GM23338 (cell line): Measurements from ENCODE around the gene UQCR11. TPM values are rescaled to one million over a fixed set of nuclear protein-coding genes. Genes with fewer than 3 reads are reported as not detected.

Experiments
- ATAC-seq: fragments of 200-7000 bp; cut with Tn5 transposase; 3 replicates; pipeline ENCODE4 v1.9.1; 2020
- DNase-seq: peaks from one replicate; pipeline ENCODE4 v3.0.0-alpha.2; 2015; ENCODE audit warnings: low spot score
- H2AFZ ChIP-seq: fragments of 200-600 bp; sonication (generic); 2 replicates; pipeline ENCODE4 v1.8.0; 2016; ENCODE audit warnings: antibody characterized with exemption, mild to moderate bottlenecking, moderate library complexity
- H3F3A ChIP-seq: fragments of 200-600 bp; sonication (generic); replicated peaks from 2 replicates; pipeline ENCODE4 v1.8.0; 2017; ENCODE audit warnings: antibody characterized with exemption, mixed run types, low read depth
- H3K27ac ChIP-seq: fragments of 200-600 bp; sonication (generic); 2 replicates; pipeline ENCODE4 v1.6.1; 2016; ENCODE audit warnings: low read depth
- H3K27me3 ChIP-seq: fragments of 200-600 bp; sonication (generic); 2 replicates; pipeline ENCODE4 v1.8.0; 2016; ENCODE audit warnings: mild to moderate bottlenecking, mixed run types, moderate library complexity; ENCODE audit not compliant: insufficient read depth
- H3K36me3 ChIP-seq: fragments of 200-600 bp; sonication (generic); 2 replicates; pipeline ENCODE4 v1.8.0; 2016; ENCODE audit warnings: mild to moderate bottlenecking; ENCODE audit not compliant: insufficient read depth
- H3K4me1 ChIP-seq: fragments of 200-600 bp; sonication (generic); 2 replicates; pipeline ENCODE4 v1.8.0; 2016; ENCODE audit warnings: mild to moderate bottlenecking, moderate library complexity; ENCODE audit not compliant: insufficient read depth
- H3K4me2 ChIP-seq: fragments of 200-600 bp; sonication (generic); 2 replicates; pipeline ENCODE4 v1.7.1; 2017; ENCODE audit warnings: mixed run types
- H3K4me3 ChIP-seq: fragments of 200-600 bp; sonication (generic); 2 replicates; pipeline ENCODE4 v1.6.1; 2016; ENCODE audit warnings: mixed run types
- H3K79me2 ChIP-seq: fragments of 200-600 bp; sonication (generic); replicated peaks from 2 replicates; pipeline ENCODE4 v1.8.0; 2017; ENCODE audit warnings: mild to moderate bottlenecking; ENCODE audit not compliant: insufficient read depth
- H3K9me2 ChIP-seq: fragments of 200-600 bp; sonication (generic); 2 replicates; pipeline ENCODE4 v1.8.0; 2017; ENCODE audit not compliant: insufficient read depth
- H4K20me1 ChIP-seq: fragments of 200-600 bp; sonication (generic); replicated peaks from 2 replicates; pipeline ENCODE4 v1.8.0; 2017; ENCODE audit warnings: mild to moderate bottlenecking; ENCODE audit not compliant: insufficient read depth
- H3K27ac Mint-ChIP-seq: 2 replicates; pipeline ENCODE4 v1.8.0; 2020; ENCODE audit warnings: inconsistent platforms, mild to moderate bottlenecking, moderate library complexity, mixed read lengths
- H3K27me3 Mint-ChIP-seq: 3 replicates; pipeline ENCODE4 v1.8.0; 2022; ENCODE audit warnings: low read depth, mild to moderate bottlenecking, moderate library complexity, mixed read lengths, inconsistent platforms; ENCODE audit not compliant: insufficient read depth, poor library complexity
- H3K36me3 Mint-ChIP-seq: 3 replicates; pipeline ENCODE4 v1.8.0; 2021; ENCODE audit warnings: low read depth, mild to moderate bottlenecking, inconsistent platforms, moderate library complexity, mixed read lengths
- H3K4me1 Mint-ChIP-seq: 3 replicates; pipeline ENCODE4 v1.8.0; 2020; ENCODE audit warnings: mild to moderate bottlenecking, inconsistent platforms, mixed read lengths
- H3K4me3 Mint-ChIP-seq: 3 replicates; pipeline ENCODE4 v1.8.0; 2021; ENCODE audit warnings: moderate library complexity, mild to moderate bottlenecking, inconsistent platforms, mixed read lengths
- H3K9me3 Mint-ChIP-seq: 3 replicates; pipeline ENCODE4 v1.8.0; 2020; ENCODE audit warnings: moderate library complexity, mild to moderate bottlenecking, inconsistent platforms, mixed read lengths
- CREB1 ChIP-seq: fragments of 250-450 bp; sonication (Bioruptor Pico); IDR thresholded peaks from 2 replicates; pipeline ENCODE4 v1.5.0; 2020; ENCODE audit warnings: low read depth, mild to moderate bottlenecking, moderate library complexity
- CTCF ChIP-seq, 2 experiments: fragments of 200-600 bp in 1 of 2; sonication (generic) in 1 of 2; conservative IDR thresholded peaks; 2 replicates each; pipeline versions ENCODE4 v1.5.1 to v1.6.1; 2016 to 2017; ENCODE audit warnings: antibody characterized with exemption in 2 of 2, low read depth in 2 of 2, mild to moderate bottlenecking in 2 of 2, moderate library complexity in 1 of 2
- ETS1 ChIP-seq: IDR thresholded peaks from 2 replicates; pipeline ENCODE4 v1.6.1; 2016; ENCODE audit warnings: antibody characterized with exemption
- EZH2 ChIP-seq: fragments of 200-600 bp; sonication (generic); IDR thresholded peaks from one replicate; pipeline ENCODE4 v1.8.0; 2017; ENCODE audit warnings: antibody characterized with exemption, mild to moderate bottlenecking, low read depth; ENCODE audit not compliant: unreplicated experiment
- EZH2phosphoT487 ChIP-seq: fragments of 200-600 bp; sonication (generic); IDR thresholded peaks from one replicate; pipeline ENCODE4 v1.8.1; 2018; ENCODE audit warnings: antibody characterized with exemption; ENCODE audit not compliant: unreplicated experiment
- JUNB ChIP-seq: IDR thresholded peaks from one replicate; pipeline ENCODE4 v1.6.1; 2016; ENCODE audit warnings: antibody characterized with exemption; ENCODE audit not compliant: unreplicated experiment
- NANOG ChIP-seq: IDR thresholded peaks from 2 replicates; pipeline ENCODE4 v1.6.1; 2016; ENCODE audit warnings: antibody characterized with exemption, borderline replicate concordance
- POLR2AphosphoS5 ChIP-seq: IDR thresholded peaks from 2 replicates; pipeline ENCODE4 v1.6.1; 2016; ENCODE audit warnings: antibody characterized with exemption, low read depth
- REST ChIP-seq: IDR thresholded peaks from one replicate; pipeline ENCODE4 v1.6.1; 2018; ENCODE audit warnings: antibody characterized with exemption; ENCODE audit not compliant: unreplicated experiment
- STAT1 ChIP-seq: IDR thresholded peaks from one replicate; pipeline ENCODE4 v1.6.1; 2016; ENCODE audit warnings: antibody characterized with exemption; ENCODE audit not compliant: unreplicated experiment
- ZNF114 ChIP-seq: fragments of 250-450 bp; sonication (Bioruptor Pico); IDR thresholded peaks from 2 replicates; pipeline ENCODE4 v1.5.0; 2020; ENCODE audit warnings: mild to moderate bottlenecking, moderate library complexity
- ZNF331 ChIP-seq: fragments of 250-450 bp; sonication (Bioruptor Pico); IDR thresholded peaks from 2 replicates; pipeline ENCODE4 v1.5.0; 2020; ENCODE audit warnings: low read depth, mild to moderate bottlenecking, moderate library complexity
- ZNF462 ChIP-seq: fragments of 250-450 bp; sonication (Bioruptor Pico); IDR thresholded peaks from 2 replicates; pipeline ENCODE4 v1.5.0; 2020; ENCODE audit warnings: mild to moderate bottlenecking, moderate library complexity
- polyA plus RNA-seq: library from polyadenylated mRNA; unstranded; fragments of >200 nt; fragmentation: Nextera tagmentation; extraction: Ambion mirVana; gene quantifications from 2 replicates; pipeline ENCODE4 v1.2.1, GENCODE V29; 2016
- total RNA-seq: library from RNA; depleted of rRNA; stranded (reverse); fragments of >200 nt; shearing (Covaris generic); gene quantifications from 2 replicates; pipeline ENCODE4 v1.2.3, GENCODE V29; 2014

Gene UQCR11
- total and polyA plus RNA-seq, 2 experiments from 2014 or later = 46.4 to 413 TPM

DNA sequence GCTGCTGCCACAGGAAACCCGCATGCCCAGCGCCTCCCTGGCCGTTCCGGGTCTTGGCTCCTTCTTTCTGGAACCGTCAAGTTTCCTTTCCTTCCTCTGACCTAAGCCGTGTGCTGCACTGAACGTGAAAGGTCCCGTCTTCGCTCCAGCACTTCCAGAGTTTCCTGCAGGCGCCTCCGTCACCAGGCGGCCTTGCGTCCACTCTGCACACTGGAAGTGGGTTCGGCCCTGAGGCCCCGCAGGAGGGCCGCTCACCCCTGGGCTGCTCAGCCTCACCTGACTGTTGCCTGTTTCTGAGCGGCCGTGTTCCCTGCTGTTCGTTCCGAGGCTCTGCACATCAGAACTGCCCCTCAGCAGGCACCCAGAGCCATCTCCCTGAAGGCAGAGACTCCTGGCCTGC, 24.9 kb downstream of the UQCR11 start:
- no peak overlapping the region for H3K27ac ChIP-seq
- H3K36me3 ChIP-seq = no peaks in the 10 kb centered on the region; the same call in 1 of the 2 replicates
- H2AFZ ChIP-seq = no peak overlapping the region
- H3K9me2 ChIP-seq = no peaks in the 10 kb centered on the region
- H3K79me2 ChIP-seq = no peaks in the 10 kb centered on the region
- no peaks in the 10 kb centered on the region for H3K27me3 ChIP-seq
- peaks cover 9% of the 10 kb centered on the region for H4K20me1 ChIP-seq
- Mint-ChIP-seq H3K27ac (no peak overlapping the region), H3K27me3 (peaks cover 4% of the 10 kb centered on the region), H3K4me1 (no peaks in the 10 kb centered on the region), H3K36me3 (peaks cover 58% of the 10 kb centered on the region), H3K9me3 (no peaks in the 10 kb centered on the region), H3K4me3 (no peak overlapping the region)
- TF ChIP-seq EZH2phosphoT487 (no peak), CTCF (conservative IDR thresholded peaks at IDR 0.05; ENCODE audit: low read depth in 2 of 2) (no peak), CREB1 (CRISPR knock-in tag) (no peak), REST (no peak), EZH2 (no peak), JUNB (no peak), ZNF331 (no peak), POLR2AphosphoS5 (no peak), ZNF462 (CRISPR knock-in tag) (no peak), NANOG (no peak), STAT1 (no peak), ETS1 (no peak), ZNF114 (CRISPR knock-in tag) (no peak)
- ATAC-seq = no peak
- no peak overlapping the region for H3K4me3 ChIP-seq
- no peak overlapping the region for H3K4me2 ChIP-seq
- no peaks in the 10 kb centered on the region for H3K4me1 ChIP-seq
- no peak for DNase-seq
- H3F3A ChIP-seq = no peaks in the 10 kb centered on the region
